GM12878 (cell line): Measurements from ENCODE around the gene CKLF. TPM values are rescaled to one million over a fixed set of nuclear protein-coding genes. Genes with fewer than 3 reads are reported as not detected.

Experiments used
- ATAC-seq: fragments of 200-7000 bp; cut with Tn5 transposase; 3 replicates; pipeline ENCODE4 v1.9.1; 2020; ENCODE audit warnings: mild to moderate bottlenecking, moderate library complexity
- BruUV-seq: library from RNA; stranded (reverse); fragments of 400-500 nt; replicated peaks from 2 replicates; lab custom pipeline; 2021; lab: Mats Ljungman, UMichigan
- CTCF ChIA-PET: fragments of 300-600 bp; sonication (Branson Sonifier 250); formaldehyde crosslinking; extraction: SDS; loops from one replicate; lab custom pipeline; 2021; ENCODE audit warnings: inconsistent platforms; lab: Yijun Ruan, JAX
- POLR2A ChIA-PET: fragments of 350-600 bp; formaldehyde crosslinking; extraction: SDS; loops from one replicate; lab custom pipeline; 2021; ENCODE audit warnings: inconsistent platforms; lab: Charles Lee
- RAD21 ChIA-PET: fragments of 300-600 bp; sonication (Branson Sonifier 250); formaldehyde crosslinking; loops from one replicate; lab custom pipeline; 2023; ENCODE audit warnings: antibody characterized with exemption; ENCODE audit not compliant: unreplicated experiment; lab: Charles Lee
- SMC1A ChIA-PET: fragments of 300-600 bp; sonication (Branson Sonifier 250); formaldehyde crosslinking; loops from one replicate; lab custom pipeline; 2023; ENCODE audit not compliant: unreplicated experiment, uncharacterized antibody; lab: Charles Lee
- DNase-seq: peaks from one replicate; pipeline ENCODE4 v3.0.0-alpha.2; 2011; ENCODE audit warnings: low read depth, low spot score
- FAIRE-seq: peaks from 3 replicates; lab custom pipeline; 2011; peaks lifted over from hg19 to GRCh38; lab: Jason Lieb, UNC
- H2AFZ ChIP-seq: 2 replicates; pipeline ENCODE4 v1.6.0; 2011; ENCODE audit warnings: low read depth, low read length, control low read depth; ENCODE audit not compliant: control insufficient read depth
- H3K27ac ChIP-seq: 2 replicates; pipeline ENCODE4 v1.5.1; 2011; ENCODE audit warnings: control low read depth; ENCODE audit not compliant: control insufficient read depth, insufficient read depth
- H3K27me3 ChIP-seq, 2 experiments: replicated peaks in 1 of 2; 2 replicates each; pipeline versions ENCODE4 v1.6.0 to v1.6.1; 2011; ENCODE audit warnings: low read length in 1 of 2; ENCODE audit not compliant: control insufficient read depth in 2 of 2, insufficient read depth in 2 of 2
- H3K36me3 ChIP-seq, 2 experiments: 2 replicates each; pipeline ENCODE4 v1.5.1; 2011; ENCODE audit warnings: low read length in 1 of 2; ENCODE audit not compliant: control insufficient read depth in 2 of 2, insufficient read depth in 2 of 2
- H3K4me1 ChIP-seq: 2 replicates; pipeline ENCODE4 v1.6.1; 2011; ENCODE audit warnings: mild to moderate bottlenecking, low read length, moderate library complexity, mixed read lengths; ENCODE audit not compliant: control insufficient read depth, insufficient read depth
- H3K4me2 ChIP-seq: 2 replicates; pipeline ENCODE4 v1.6.0; 2011; ENCODE audit warnings: control low read depth; ENCODE audit not compliant: control insufficient read depth, insufficient read depth
- H3K4me3 ChIP-seq: fragments of 200-600 bp; sonication (generic); 2 replicates; pipeline ENCODE4 v1.5.1; 2016
- H3K79me2 ChIP-seq: 2 replicates; pipeline ENCODE4 v1.6.0; 2011; ENCODE audit warnings: low read length; ENCODE audit not compliant: control insufficient read depth, insufficient read depth
- H3K9ac ChIP-seq: 2 replicates; pipeline ENCODE4 v1.8.0; 2011; ENCODE audit warnings: low read length, control low read depth, mixed read lengths; ENCODE audit not compliant: control insufficient read depth, insufficient read depth
- H3K9me3 ChIP-seq: replicated peaks from 3 replicates; pipeline ENCODE4 v1.5.1; 2011; ENCODE audit warnings: mild to moderate bottlenecking, low read length; ENCODE audit not compliant: control insufficient read depth, insufficient read depth
- H4K20me1 ChIP-seq: 2 replicates; pipeline ENCODE4 v1.6.0; 2011; ENCODE audit not compliant: control insufficient read depth, insufficient read depth
- BACH1 ChIP-seq: fragments of 450-650 bp; IDR thresholded peaks from 2 replicates; pipeline ENCODE4 v1.6.1; 2017; ENCODE audit warnings: mild to moderate bottlenecking, borderline replicate concordance
- BMI1 ChIP-seq: fragments of 450-650 bp; IDR thresholded peaks from 2 replicates; pipeline ENCODE4 v1.6.1; 2016; ENCODE audit warnings: mild to moderate bottlenecking, moderate library complexity, borderline replicate concordance
- FOXK2 ChIP-seq: fragments of 450-650 bp; IDR thresholded peaks from 2 replicates; pipeline ENCODE4 v1.6.1; 2017; ENCODE audit warnings: mild to moderate bottlenecking, moderate library complexity
- HDAC2 ChIP-seq: fragments of 200-600 bp; sonication (generic); IDR thresholded peaks from 2 replicates; pipeline ENCODE4 v1.6.1; 2017
- MXI1 ChIP-seq: fragments of 150-350 bp; IDR thresholded peaks from 2 replicates; pipeline ENCODE4 v1.6.1; 2011; ENCODE audit warnings: low read depth, mild to moderate bottlenecking, inconsistent platforms, low read length, improper control_type of control experiment
- NFIC ChIP-seq: IDR thresholded peaks from 2 replicates; pipeline ENCODE4 v1.6.1; 2012; ENCODE audit warnings: low read depth, mild to moderate bottlenecking, inconsistent platforms, low read length, moderate library complexity
- POLR2AphosphoS5 ChIP-seq: IDR thresholded peaks from 2 replicates; pipeline ENCODE4 v1.6.1; 2011; ENCODE audit warnings: mild to moderate bottlenecking, low read length, inconsistent platforms
- RB1 ChIP-seq: fragments of 450-650 bp; formaldehyde crosslinking; IDR thresholded peaks from 2 replicates; pipeline ENCODE4 v1.6.1; 2017; ENCODE audit warnings: mild to moderate bottlenecking, borderline replicate concordance
- SPI1 ChIP-seq: IDR thresholded peaks from 2 replicates; pipeline ENCODE4 v1.6.1; 2011; ENCODE audit warnings: low read depth, mild to moderate bottlenecking, low read length, moderate library complexity, borderline replicate concordance; ENCODE audit not compliant: insufficient read depth
- STAT1 ChIP-seq: fragments of 450-650 bp; conservative IDR thresholded peaks from 2 replicates; pipeline ENCODE4 v1.6.1; 2014; ENCODE audit warnings: antibody characterized with exemption, mild to moderate bottlenecking
- SUZ12 ChIP-seq: fragments of 200-600 bp; sonication (generic); IDR thresholded peaks from one replicate; pipeline ENCODE4 v1.6.1; 2018; ENCODE audit warnings: antibody characterized with exemption, mild to moderate bottlenecking; ENCODE audit not compliant: unreplicated experiment
- TAF1 ChIP-seq: IDR thresholded peaks from 2 replicates; pipeline ENCODE4 v1.6.1; 2011; ENCODE audit warnings: mild to moderate bottlenecking, low read depth, low read length, borderline replicate concordance
- TCF7 ChIP-seq: IDR thresholded peaks from 2 replicates; pipeline ENCODE4 v1.6.1; 2014; ENCODE audit warnings: antibody characterized with exemption, borderline replicate concordance
- WRNIP1 ChIP-seq: IDR thresholded peaks from 2 replicates; pipeline ENCODE4 v1.6.1; 2011; ENCODE audit warnings: low read depth, low read length, improper control_type of control experiment, borderline replicate concordance
- WGBS: methylation state at CpG from one replicate; pipeline ENCODE4 v1.1.6; 2016; ENCODE audit warnings: low lambda C conversion rate; ENCODE audit not compliant: insufficient replicate concordance, insufficient coverage; ENCODE audit errors: missing lambda C conversion rate; 5-methylcytosine and 5-hydroxymethylcytosine counted together
- in situ Hi-C: fragments of 300-500 bp; cut with MboI; formaldehyde crosslinking; loops from 9 replicates; pipeline ENCODE4 v1.14.3; 2018; ENCODE audit warnings: mixed read lengths
- intact Hi-C: fragments of 100-400 bp; cut with micrococcal nuclease; formaldehyde crosslinking; loops from one replicate; pipeline ENCODE4 v1.14.2; 2022; ENCODE audit not compliant: unreplicated experiment
- polyA plus RNA-seq, 11 experiments: library from polyadenylated mRNA; depleted of rRNA in 4 of 11; unstranded in 6 of 11; stranded (reverse) in 5 of 11; fragments of >200 nt; fragmentation: Nextera tagmentation in 4 of 11; fragmentation: Illumina TruSeq in 1 of 11; extraction: Ambion mirVana in 4 of 11; extraction: Trizol in 1 of 11; gene quantifications; 1 replicate in 1 of 11; 2 replicates in 10 of 11; pipeline versions ENCODE4 v1.2.1 to v1.2.3, GENCODE V29; 2011 to 2016; ENCODE audit warnings: inconsistent platforms in 2 of 11, missing spikeins in 2 of 11, low read depth in 1 of 11
- total RNA-seq, 4 experiments: library from RNA; depleted of rRNA in 3 of 4; stranded (reverse); fragments of >200 nt in 3 of 4; fragmentation: Illumina TruSeq in 1 of 4; extraction: Trizol in 1 of 4; gene quantifications; 2 replicates each; pipeline versions ENCODE4 v1.2.1 to v1.2.3, GENCODE V29; 2013 to 2021
- TF ChIP-seq, protein P1 (sequence below): fragments of 450-650 bp; IDR thresholded peaks from 2 replicates; pipeline ENCODE4 v1.6.1; 2017; ENCODE audit warnings: mild to moderate bottlenecking
- TF ChIP-seq, protein P2 (sequence below): IDR thresholded peaks from 2 replicates; pipeline ENCODE4 v1.6.1; 2011; ENCODE audit warnings: borderline replicate concordance, low read depth, mild to moderate bottlenecking, moderate library complexity, mixed read lengths, low read length; ENCODE audit not compliant: insufficient read depth; ENCODE audit errors: extremely low read length
- TF ChIP-seq, protein P3 (sequence below): IDR thresholded peaks from 2 replicates; pipeline ENCODE4 v1.6.1; 2011; ENCODE audit warnings: borderline replicate concordance, low read depth, mild to moderate bottlenecking, moderate library complexity, low read length; ENCODE audit not compliant: insufficient read depth, poor library complexity, severe bottlenecking
- TF ChIP-seq, protein P4 (sequence below): IDR thresholded peaks from 2 replicates; pipeline ENCODE4 v1.6.1; 2012; ENCODE audit warnings: low read depth, low read length, improper control_type of control experiment

Gene CKLF
- total and polyA plus RNA-seq, 10 of the 15 experiments (the other 5 are each of a cell fraction or from before 2014, with no cell fraction given), result 40.8 to 193 (median 109) TPM

DNA sequence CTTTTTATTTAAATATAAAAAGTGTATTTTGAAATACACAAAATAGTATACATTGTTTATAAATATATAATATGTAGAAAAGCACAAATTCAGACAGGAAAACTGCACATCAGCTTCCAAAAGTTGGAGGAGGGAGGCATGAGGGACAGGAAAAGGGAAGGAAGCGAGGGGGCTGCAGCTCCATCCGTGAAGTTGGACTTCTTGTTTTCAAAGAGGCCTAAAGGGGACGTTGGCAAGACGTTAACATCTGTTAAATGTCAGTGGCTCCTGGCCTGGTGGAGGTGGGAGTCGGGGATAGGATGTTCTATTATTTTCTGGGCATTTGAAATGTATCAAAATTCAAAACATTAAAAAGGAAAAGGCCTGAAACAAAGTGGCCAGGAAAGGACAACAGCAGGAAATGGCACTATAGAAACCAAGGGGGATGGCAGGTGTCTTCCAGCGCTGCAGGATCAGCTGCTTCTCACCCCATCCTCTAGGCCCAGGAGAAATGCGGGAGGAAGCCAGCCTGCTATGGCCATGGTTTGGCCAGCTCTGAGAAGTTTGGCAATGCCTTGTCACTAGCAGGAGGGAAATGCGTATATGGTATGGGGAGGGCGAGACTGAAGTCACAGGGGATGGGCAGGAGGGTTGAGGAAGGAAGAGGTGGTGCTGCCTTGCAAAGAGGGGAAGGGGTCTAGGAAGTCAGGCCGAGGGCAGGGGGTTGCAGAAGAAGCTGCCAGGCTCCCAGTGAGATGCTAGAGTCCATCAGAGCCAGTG is 33.3 kb downstream of the CKLF start:
- in situ Hi-C loops (loop anchor here (5.0 kb wide), 1 partner anchor 178 kb away; no protein-coding TSS in a partner anchor), intact Hi-C loops (no loop called here)
- Histone ChIP-seq H2AFZ (no peak overlapping the region), H3K4me3 (no peak overlapping the region), H3K79me2 (no peaks in the 10 kb centered on the region), H3K9ac (no peak overlapping the region), H3K27me3 (no peaks in the 10 kb centered on the region; a peak in 1 of 4 replicates), H3K36me3 (no peaks in the 10 kb centered on the region), H3K27ac (no peak overlapping the region), H3K4me2 (no peak overlapping the region), H3K4me1 (peaks cover 3% of the 10 kb centered on the region; the same call in 1 of the 2 replicates), H3K9me3 (no peaks in the 10 kb centered on the region), H4K20me1 (no peaks in the 10 kb centered on the region)
- TF ChIP-seq HDAC2, result no peak
- TF ChIP-seq, protein P1, sequence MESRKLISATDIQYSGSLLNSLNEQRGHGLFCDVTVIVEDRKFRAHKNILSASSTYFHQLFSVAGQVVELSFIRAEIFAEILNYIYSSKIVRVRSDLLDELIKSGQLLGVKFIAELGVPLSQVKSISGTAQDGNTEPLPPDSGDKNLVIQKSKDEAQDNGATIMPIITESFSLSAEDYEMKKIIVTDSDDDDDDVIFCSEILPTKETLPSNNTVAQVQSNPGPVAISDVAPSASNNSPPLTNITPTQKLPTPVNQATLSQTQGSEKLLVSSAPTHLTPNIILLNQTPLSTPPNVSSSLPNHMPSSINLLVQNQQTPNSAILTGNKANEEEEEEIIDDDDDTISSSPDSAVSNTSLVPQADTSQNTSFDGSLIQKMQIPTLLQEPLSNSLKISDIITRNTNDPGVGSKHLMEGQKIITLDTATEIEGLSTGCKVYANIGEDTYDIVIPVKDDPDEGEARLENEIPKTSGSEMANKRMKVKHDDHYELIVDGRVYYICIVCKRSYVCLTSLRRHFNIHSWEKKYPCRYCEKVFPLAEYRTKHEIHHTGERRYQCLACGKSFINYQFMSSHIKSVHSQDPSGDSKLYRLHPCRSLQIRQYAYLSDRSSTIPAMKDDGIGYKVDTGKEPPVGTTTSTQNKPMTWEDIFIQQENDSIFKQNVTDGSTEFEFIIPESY, result no peak
- no peak for TF ChIP-seq STAT1
- TF ChIP-seq BMI1, result no peak
- no peak for TF ChIP-seq FOXK2
- no peak for TF ChIP-seq BACH1
- TF ChIP-seq, protein P2, sequence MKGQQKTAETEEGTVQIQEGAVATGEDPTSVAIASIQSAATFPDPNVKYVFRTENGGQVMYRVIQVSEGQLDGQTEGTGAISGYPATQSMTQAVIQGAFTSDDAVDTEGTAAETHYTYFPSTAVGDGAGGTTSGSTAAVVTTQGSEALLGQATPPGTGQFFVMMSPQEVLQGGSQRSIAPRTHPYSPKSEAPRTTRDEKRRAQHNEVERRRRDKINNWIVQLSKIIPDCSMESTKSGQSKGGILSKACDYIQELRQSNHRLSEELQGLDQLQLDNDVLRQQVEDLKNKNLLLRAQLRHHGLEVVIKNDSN, result no peak
- TF ChIP-seq, protein P3, sequence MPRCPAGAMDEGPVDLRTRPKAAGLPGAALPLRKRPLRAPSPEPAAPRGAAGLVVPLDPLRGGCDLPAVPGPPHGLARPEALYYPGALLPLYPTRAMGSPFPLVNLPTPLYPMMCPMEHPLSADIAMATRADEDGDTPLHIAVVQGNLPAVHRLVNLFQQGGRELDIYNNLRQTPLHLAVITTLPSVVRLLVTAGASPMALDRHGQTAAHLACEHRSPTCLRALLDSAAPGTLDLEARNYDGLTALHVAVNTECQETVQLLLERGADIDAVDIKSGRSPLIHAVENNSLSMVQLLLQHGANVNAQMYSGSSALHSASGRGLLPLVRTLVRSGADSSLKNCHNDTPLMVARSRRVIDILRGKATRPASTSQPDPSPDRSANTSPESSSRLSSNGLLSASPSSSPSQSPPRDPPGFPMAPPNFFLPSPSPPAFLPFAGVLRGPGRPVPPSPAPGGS, result no peak
- no peak for TF ChIP-seq SUZ12
- TF ChIP-seq TCF7, result no peak
- TF ChIP-seq NFIC, result no peak
- no peak for TF ChIP-seq WRNIP1
- TF ChIP-seq, protein P4, sequence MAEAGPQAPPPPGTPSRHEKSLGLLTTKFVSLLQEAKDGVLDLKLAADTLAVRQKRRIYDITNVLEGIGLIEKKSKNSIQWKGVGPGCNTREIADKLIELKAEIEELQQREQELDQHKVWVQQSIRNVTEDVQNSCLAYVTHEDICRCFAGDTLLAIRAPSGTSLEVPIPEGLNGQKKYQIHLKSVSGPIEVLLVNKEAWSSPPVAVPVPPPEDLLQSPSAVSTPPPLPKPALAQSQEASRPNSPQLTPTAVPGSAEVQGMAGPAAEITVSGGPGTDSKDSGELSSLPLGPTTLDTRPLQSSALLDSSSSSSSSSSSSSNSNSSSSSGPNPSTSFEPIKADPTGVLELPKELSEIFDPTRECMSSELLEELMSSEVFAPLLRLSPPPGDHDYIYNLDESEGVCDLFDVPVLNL, result no peak
- no peak for TF ChIP-seq POLR2AphosphoS5
- no peak for TF ChIP-seq MXI1
- no peak for TF ChIP-seq RB1
- TF ChIP-seq TAF1, result no peak
- TF ChIP-seq SPI1, result no peak
- no peak for DNase-seq
- 27% methylated on average over 10 of the region's 10 CpGs for WGBS
- ATAC-seq, result no peak
- POLR2A ChIA-PET, result interaction anchor here (0.9 kb wide), 1 partner anchor 287 kb away, joined by 3 read pairs; no protein-coding TSS in a partner anchor
- SMC1A ChIA-PET, result interaction anchor here (1.3 to 2.1 kb wide), 3 partner anchors 22 to 70 kb away, joined by 5 to 6 read pairs (median 5); no protein-coding TSS in a partner anchor
- BruUV-seq, result no TSS peak
- CTCF ChIA-PET, result interaction anchor here (1.1 to 1.2 kb wide), 3 partner anchors 74 to 109 kb away, joined by 3 to 4 read pairs (median 4); no protein-coding TSS in a partner anchor
- FAIRE-seq, result no peak
- RAD21 ChIA-PET, result interaction anchor here (1.1 kb wide), 1 partner anchor 23 kb away, joined by 3 read pairs; no protein-coding TSS in a partner anchor
